ENCODE data around the gene RTF1.

RTF1 gene

GRCh38 chr15:41510728-41511127 is 93.8 kb downstream of the RTF1 start:
- DNase-seq, result no peak

- DNase-seq, result no peak
Measured at GRCh38 chr15:41511331-41511898, 94.5 kb downstream of the RTF1 start.

- no peak for DNase-seq
Measured at GRCh38 chr15:41511899-41512369, 95.0 kb downstream of the RTF1 start.

- no peak for DNase-seq
Measured at GRCh38 chr15:41512512-41512939, 95.6 kb downstream of the RTF1 start.

GRCh38 chr15:41512940-41513505 is 96.1 kb downstream of the RTF1 start:
- DNase-seq, result no peak

GRCh38 chr15:41513506-41514227 is 96.8 kb downstream of the RTF1 start, which contains the start of gene LTK:
TSS of gene LTK (minus strand) at chr15:41513827. CDS start at chr15:41513709, 118 bp downstream.
- no peak for DNase-seq

- no peak for DNase-seq
Measured at GRCh38 chr15:41517895-41518449, 101.1 kb downstream of the RTF1 start.

- DNase-seq, result no peak
Measured at GRCh38 chr15:41520636-41521035, 103.7 kb downstream of the RTF1 start.

- no peak for DNase-seq
Measured at GRCh38 chr15:41521614-41522013, 104.7 kb downstream of the RTF1 start.

GRCh38 chr15:41523097-41523496 is 106.2 kb downstream of the RTF1 start:
- DNase-seq, result no peak

- no peak for DNase-seq
Measured at GRCh38 chr15:41530363-41530956, 113.6 kb downstream of the RTF1 start.

All from NCI-H2107 (cell line).